Measurements from ENCODE around the gene USP20. TPM values are rescaled to one million over a fixed set of nuclear protein-coding genes. Genes with fewer than 3 reads are reported as not detected.

The USP20 gene
- total RNA-seq, 1 experiment from 2014 or later, result 16.8 TPM

DNA sequence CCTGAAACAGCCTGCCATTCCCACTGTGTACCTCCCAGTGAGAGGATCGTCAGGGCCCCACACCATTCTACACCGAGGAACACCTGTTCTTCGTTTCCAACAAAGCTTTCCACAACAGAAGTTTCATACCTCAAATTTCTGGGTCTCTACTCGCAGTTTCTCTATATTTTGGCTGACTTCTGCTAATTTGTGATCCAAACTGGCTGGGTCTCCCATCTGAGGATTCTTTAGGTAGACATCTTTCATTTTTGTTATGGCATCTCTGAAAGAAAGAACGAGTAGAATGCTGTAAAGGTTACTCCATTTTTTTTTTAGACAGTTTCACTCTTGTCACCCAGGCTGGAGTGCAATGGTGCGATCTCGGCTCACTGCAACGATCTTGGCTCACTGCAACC, 67.5 kb downstream of the USP20 start:
- TF ChIP-seq SP1 (IDR thresholded peaks at IDR 0.05; ENCODE audit: low read depth) (no peak), MAX (IDR thresholded peaks at IDR 0.05) (no peak), ZFX (IDR thresholded peaks at IDR 0.05) (no peak)
- TF ChIP-seq, protein P1, sequence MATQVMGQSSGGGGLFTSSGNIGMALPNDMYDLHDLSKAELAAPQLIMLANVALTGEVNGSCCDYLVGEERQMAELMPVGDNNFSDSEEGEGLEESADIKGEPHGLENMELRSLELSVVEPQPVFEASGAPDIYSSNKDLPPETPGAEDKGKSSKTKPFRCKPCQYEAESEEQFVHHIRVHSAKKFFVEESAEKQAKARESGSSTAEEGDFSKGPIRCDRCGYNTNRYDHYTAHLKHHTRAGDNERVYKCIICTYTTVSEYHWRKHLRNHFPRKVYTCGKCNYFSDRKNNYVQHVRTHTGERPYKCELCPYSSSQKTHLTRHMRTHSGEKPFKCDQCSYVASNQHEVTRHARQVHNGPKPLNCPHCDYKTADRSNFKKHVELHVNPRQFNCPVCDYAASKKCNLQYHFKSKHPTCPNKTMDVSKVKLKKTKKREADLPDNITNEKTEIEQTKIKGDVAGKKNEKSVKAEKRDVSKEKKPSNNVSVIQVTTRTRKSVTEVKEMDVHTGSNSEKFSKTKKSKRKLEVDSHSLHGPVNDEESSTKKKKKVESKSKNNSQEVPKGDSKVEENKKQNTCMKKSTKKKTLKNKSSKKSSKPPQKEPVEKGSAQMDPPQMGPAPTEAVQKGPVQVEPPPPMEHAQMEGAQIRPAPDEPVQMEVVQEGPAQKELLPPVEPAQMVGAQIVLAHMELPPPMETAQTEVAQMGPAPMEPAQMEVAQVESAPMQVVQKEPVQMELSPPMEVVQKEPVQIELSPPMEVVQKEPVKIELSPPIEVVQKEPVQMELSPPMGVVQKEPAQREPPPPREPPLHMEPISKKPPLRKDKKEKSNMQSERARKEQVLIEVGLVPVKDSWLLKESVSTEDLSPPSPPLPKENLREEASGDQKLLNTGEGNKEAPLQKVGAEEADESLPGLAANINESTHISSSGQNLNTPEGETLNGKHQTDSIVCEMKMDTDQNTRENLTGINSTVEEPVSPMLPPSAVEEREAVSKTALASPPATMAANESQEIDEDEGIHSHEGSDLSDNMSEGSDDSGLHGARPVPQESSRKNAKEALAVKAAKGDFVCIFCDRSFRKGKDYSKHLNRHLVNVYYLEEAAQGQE (IDR thresholded peaks at IDR 0.05; ENCODE audit: low read depth), result no peak
- Histone ChIP-seq H3K36me3 (ENCODE audit: control insufficient read depth in 1 of 2, insufficient read depth in 2 of 2, low read length in 2 of 2) (no peaks in the 10 kb centered on the region; a peak in 1 of 4 replicates), H3K4me2 (ENCODE audit: low read length) (no peak overlapping the region), H3K4me3 (replicated peaks in 1 of 2; ENCODE audit: low read depth in 1 of 2, low read length in 2 of 2) (no peak overlapping the region), H3K27ac (ENCODE audit: low read depth, low read length) (no peak overlapping the region), H3K27me3 (ENCODE audit: insufficient read depth, low read length) (no peaks in the 10 kb centered on the region), H4K20me1 (ENCODE audit: insufficient read depth) (no peaks in the 10 kb centered on the region), H3K4me1 (ENCODE audit: control insufficient read depth in 1 of 2, insufficient read depth in 2 of 2, low read length in 2 of 2) (peaks cover 0 to 5% of the 10 kb centered on the region in 2 experiments; a peak in 2 of 4 replicates), H3K9me3 (ENCODE audit: control insufficient read depth in 1 of 2, insufficient read depth in 1 of 2, low read depth in 1 of 2, low read length in 2 of 2) (no peaks in the 10 kb centered on the region), H3K9me2 (ENCODE audit: insufficient read depth) (no peaks in the 10 kb centered on the region), H3K9ac (ENCODE audit: low read length) (no peak overlapping the region), H2AFZ (ENCODE audit: low read depth, low read length, poor library complexity, severe bottlenecking) (no peak overlapping the region), H3K79me2 (ENCODE audit: insufficient read depth, low read length) (no peaks in the 10 kb centered on the region)
- RAD21 ChIA-PET (ENCODE audit: low non-redundant PET in 1 of 2, low total read pairs in 2 of 2, uncharacterized antibody in 2 of 2, unreplicated experiment in 2 of 2), result no interaction called here
- CTCF ChIA-PET, result no interaction called here
- POLR2A ChIA-PET, result no interaction called here
- intact Hi-C loops (cut with micrococcal nuclease), result no loop called here
- BruUV-seq (replicated peaks), result no TSS peak
- DNase-seq (ENCODE audit: low read depth, low spot score) (no peak), ATAC-seq (no peak)

DNA sequence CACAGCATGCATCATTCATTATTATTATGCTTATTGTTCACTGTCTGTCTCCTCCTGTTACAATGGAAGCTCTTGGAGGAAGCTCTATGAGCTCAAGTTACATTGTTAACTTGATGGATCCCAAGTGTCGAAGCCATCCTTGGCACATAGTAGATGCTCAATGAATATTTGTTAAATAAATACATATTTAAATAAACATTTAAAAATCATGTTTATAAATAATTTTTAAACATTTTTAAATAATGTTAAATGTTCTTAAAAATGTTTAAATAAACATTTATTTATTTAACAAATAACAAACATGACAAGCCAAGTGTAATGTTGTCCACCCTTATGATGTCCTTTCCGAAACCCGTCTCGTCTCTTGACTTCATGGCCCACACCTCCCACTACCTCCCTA, 69.5 kb downstream of the USP20 start:
- DNase-seq (ENCODE audit: low read depth, low spot score), result no peak
- Histone ChIP-seq H3K4me1 (ENCODE audit: control insufficient read depth in 1 of 2, insufficient read depth in 2 of 2, low read length in 2 of 2) (peaks cover 1 to 9% of the 10 kb centered on the region in 2 experiments), H3K9me3 (ENCODE audit: control insufficient read depth in 1 of 2, insufficient read depth in 1 of 2, low read depth in 1 of 2, low read length in 2 of 2) (no peaks in the 10 kb centered on the region), H3K27ac (ENCODE audit: low read depth, low read length) (no peak overlapping the region), H4K20me1 (ENCODE audit: insufficient read depth) (no peaks in the 10 kb centered on the region), H3K4me2 (ENCODE audit: low read length) (no peak overlapping the region), H3K27me3 (ENCODE audit: insufficient read depth, low read length) (no peaks in the 10 kb centered on the region), H3K36me3 (ENCODE audit: control insufficient read depth in 1 of 2, insufficient read depth in 2 of 2, low read length in 2 of 2) (no peaks in the 10 kb centered on the region; a peak in 1 of 4 replicates), H3K79me2 (ENCODE audit: insufficient read depth, low read length) (no peaks in the 10 kb centered on the region), H3K4me3 (replicated peaks in 1 of 2; ENCODE audit: low read depth in 1 of 2, low read length in 2 of 2) (no peak overlapping the region), H2AFZ (ENCODE audit: low read depth, low read length, poor library complexity, severe bottlenecking) (no peak overlapping the region), H3K9ac (ENCODE audit: low read length) (no peak overlapping the region), H3K9me2 (ENCODE audit: insufficient read depth) (no peaks in the 10 kb centered on the region)
- RAD21 ChIA-PET (ENCODE audit: low non-redundant PET in 1 of 2, low total read pairs in 2 of 2, uncharacterized antibody in 2 of 2, unreplicated experiment in 2 of 2), result no interaction called here
- CTCF ChIA-PET, result no interaction called here
- POLR2A ChIA-PET, result no interaction called here
- ATAC-seq, result no peak
- intact Hi-C loops (cut with micrococcal nuclease), result no loop called here
- BruUV-seq (replicated peaks), result no TSS peak
- TF ChIP-seq JUND (IDR thresholded peaks at IDR 0.05), result no peak
- no peak for TF ChIP-seq EZH2phosphoT487 (IDR thresholded peaks at IDR 0.05; ENCODE audit: borderline replicate concordance)
- TF ChIP-seq, protein P1 (IDR thresholded peaks at IDR 0.05; ENCODE audit: low read depth), result no peak
- no peak for TF ChIP-seq POLR2A (IDR thresholded peaks at IDR 0.05; ENCODE audit: borderline replicate concordance, extremely low read depth, insufficient read depth, insufficient read length)
- TF ChIP-seq, protein P2, sequence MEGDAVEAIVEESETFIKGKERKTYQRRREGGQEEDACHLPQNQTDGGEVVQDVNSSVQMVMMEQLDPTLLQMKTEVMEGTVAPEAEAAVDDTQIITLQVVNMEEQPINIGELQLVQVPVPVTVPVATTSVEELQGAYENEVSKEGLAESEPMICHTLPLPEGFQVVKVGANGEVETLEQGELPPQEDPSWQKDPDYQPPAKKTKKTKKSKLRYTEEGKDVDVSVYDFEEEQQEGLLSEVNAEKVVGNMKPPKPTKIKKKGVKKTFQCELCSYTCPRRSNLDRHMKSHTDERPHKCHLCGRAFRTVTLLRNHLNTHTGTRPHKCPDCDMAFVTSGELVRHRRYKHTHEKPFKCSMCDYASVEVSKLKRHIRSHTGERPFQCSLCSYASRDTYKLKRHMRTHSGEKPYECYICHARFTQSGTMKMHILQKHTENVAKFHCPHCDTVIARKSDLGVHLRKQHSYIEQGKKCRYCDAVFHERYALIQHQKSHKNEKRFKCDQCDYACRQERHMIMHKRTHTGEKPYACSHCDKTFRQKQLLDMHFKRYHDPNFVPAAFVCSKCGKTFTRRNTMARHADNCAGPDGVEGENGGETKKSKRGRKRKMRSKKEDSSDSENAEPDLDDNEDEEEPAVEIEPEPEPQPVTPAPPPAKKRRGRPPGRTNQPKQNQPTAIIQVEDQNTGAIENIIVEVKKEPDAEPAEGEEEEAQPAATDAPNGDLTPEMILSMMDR (IDR thresholded peaks at IDR 0.05 in 2 of 3, conservative IDR thresholded peaks at IDR 0.05 in 1 of 3; ENCODE audit: borderline replicate concordance in 1 of 3, insufficient read depth in 1 of 3, low read depth in 2 of 3, low read length in 2 of 3), result no peak
- no peak for TF ChIP-seq SIN3A (IDR thresholded peaks at IDR 0.05; ENCODE audit: low read depth)
- no peak for TF ChIP-seq EGR1 (IDR thresholded peaks at IDR 0.05; ENCODE audit: low read depth)
- no peak for TF ChIP-seq TCF7L2 (IDR thresholded peaks at IDR 0.05; ENCODE audit: borderline replicate concordance, extremely low read depth, insufficient read depth, insufficient read length)

All from HCT116 (cell line).